ENCODE measurements around the gene RPS6KA3. TPM values are rescaled to one million over a fixed set of nuclear protein-coding genes. Genes with fewer than 3 reads are reported as not detected.

Gene RPS6KA3
- total RNA-seq, 1 experiment from 2014 or later = 35.0 TPM

DNA sequence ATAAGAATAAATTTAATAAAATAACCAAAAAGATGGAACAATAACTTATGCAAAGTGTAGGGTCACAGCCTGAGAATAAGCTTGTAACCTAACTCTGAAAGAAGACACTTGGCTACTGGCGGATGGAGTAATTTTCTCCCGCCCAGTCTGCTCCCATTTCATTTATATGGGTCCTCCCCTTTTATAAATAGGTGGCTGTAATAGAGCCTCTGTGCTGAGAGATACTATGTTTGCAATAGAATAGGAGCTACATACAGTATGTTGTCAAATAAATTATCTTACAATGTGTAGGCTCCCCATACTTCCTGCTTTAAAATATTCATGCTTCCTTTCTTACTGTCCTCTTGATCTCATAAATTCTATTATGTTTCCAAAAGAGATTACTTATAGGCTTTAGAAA, 28.2 kb upstream of the RPS6KA3 start:
- no peaks in the 10 kb centered on the region for H3K79me2 ChIP-seq (ENCODE audit: low read length)
- no peaks in the 10 kb centered on the region for H3K9me2 ChIP-seq (replicated peaks; ENCODE audit: insufficient read depth, low read length)
- H3K4me3 ChIP-seq (ENCODE audit: low read length) = no peak overlapping the region
- no peak overlapping the region for H2AFZ ChIP-seq (ENCODE audit: low read length)
- no peaks in the 10 kb centered on the region for H3K36me3 ChIP-seq (ENCODE audit: insufficient read depth, low read length)
- H3K27me3 ChIP-seq (ENCODE audit: low read length) = no peaks in the 10 kb centered on the region
- no peaks in the 10 kb centered on the region for H4K20me1 ChIP-seq (ENCODE audit: insufficient read depth, low read depth, low read length)
- no peak overlapping the region for H3K4me2 ChIP-seq (ENCODE audit: low read depth, low read length, poor library complexity, severe bottlenecking)
- H3K4me1 ChIP-seq (ENCODE audit: low read length) = no peaks in the 10 kb centered on the region
- no peak overlapping the region for H3K27ac ChIP-seq (ENCODE audit: low read length)
- H3K9ac ChIP-seq (ENCODE audit: low read length) = no peak overlapping the region
- no peaks in the 10 kb centered on the region for H3K9me3 ChIP-seq (ENCODE audit: low read length)
- no peak for DNase-seq

GRCh38 chrX:20294284-20294683, 27.6 kb upstream of the RPS6KA3 start:
- H3K9me3 ChIP-seq (ENCODE audit: low read length) = no peaks in the 10 kb centered on the region
- H4K20me1 ChIP-seq (ENCODE audit: insufficient read depth, low read depth, low read length) = no peaks in the 10 kb centered on the region
- H3K4me2 ChIP-seq (ENCODE audit: low read depth, low read length, poor library complexity, severe bottlenecking) = no peak overlapping the region
- no peaks in the 10 kb centered on the region for H3K36me3 ChIP-seq (ENCODE audit: insufficient read depth, low read length)
- H3K79me2 ChIP-seq (ENCODE audit: low read length) = no peaks in the 10 kb centered on the region
- H3K9ac ChIP-seq (ENCODE audit: low read length) = no peak overlapping the region
- no peaks in the 10 kb centered on the region for H3K27me3 ChIP-seq (ENCODE audit: low read length)
- H3K4me3 ChIP-seq (ENCODE audit: low read length) = no peak overlapping the region
- H3K27ac ChIP-seq (ENCODE audit: low read length) = no peak overlapping the region
- no peaks in the 10 kb centered on the region for H3K9me2 ChIP-seq (replicated peaks; ENCODE audit: insufficient read depth, low read length)
- no peak overlapping the region for H2AFZ ChIP-seq (ENCODE audit: low read length)
- H3K4me1 ChIP-seq (ENCODE audit: low read length) = no peaks in the 10 kb centered on the region
- DNase-seq = no peak

DNA sequence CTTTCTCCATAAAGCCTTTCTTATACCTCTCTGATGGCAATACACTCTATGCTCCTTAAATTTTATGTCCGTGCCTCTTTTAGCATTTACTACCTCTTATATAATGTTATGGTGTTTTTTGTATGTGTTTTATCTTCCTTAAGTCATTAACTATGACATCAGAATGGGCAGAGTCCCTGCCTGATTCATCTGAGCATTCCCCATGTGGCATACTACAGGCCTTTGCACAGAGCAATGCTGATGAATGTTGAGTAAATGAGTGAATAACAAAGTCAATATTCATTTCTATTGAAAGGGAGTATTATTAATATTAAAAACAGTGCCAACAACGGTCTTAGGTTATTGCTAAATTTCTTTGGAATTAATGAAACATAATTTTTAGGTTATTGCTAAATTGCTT, 18.8 kb upstream of the RPS6KA3 start:
- Histone ChIP-seq H3K27me3 (ENCODE audit: low read length) (no peaks in the 10 kb centered on the region), H3K9ac (ENCODE audit: low read length) (no peak overlapping the region), H3K36me3 (ENCODE audit: insufficient read depth, low read length) (no peaks in the 10 kb centered on the region), H3K4me1 (ENCODE audit: low read length) (no peaks in the 10 kb centered on the region), H3K4me2 (ENCODE audit: low read depth, low read length, poor library complexity, severe bottlenecking) (no peak overlapping the region), H3K4me3 (ENCODE audit: low read length) (no peak overlapping the region), H3K27ac (ENCODE audit: low read length) (no peak overlapping the region), H3K9me2 (replicated peaks; ENCODE audit: insufficient read depth, low read length) (no peaks in the 10 kb centered on the region), H4K20me1 (ENCODE audit: insufficient read depth, low read depth, low read length) (no peaks in the 10 kb centered on the region), H3K9me3 (ENCODE audit: low read length) (no peaks in the 10 kb centered on the region), H3K79me2 (ENCODE audit: low read length) (no peaks in the 10 kb centered on the region), H2AFZ (ENCODE audit: low read length) (no peak overlapping the region)
- no peak for DNase-seq

DNA sequence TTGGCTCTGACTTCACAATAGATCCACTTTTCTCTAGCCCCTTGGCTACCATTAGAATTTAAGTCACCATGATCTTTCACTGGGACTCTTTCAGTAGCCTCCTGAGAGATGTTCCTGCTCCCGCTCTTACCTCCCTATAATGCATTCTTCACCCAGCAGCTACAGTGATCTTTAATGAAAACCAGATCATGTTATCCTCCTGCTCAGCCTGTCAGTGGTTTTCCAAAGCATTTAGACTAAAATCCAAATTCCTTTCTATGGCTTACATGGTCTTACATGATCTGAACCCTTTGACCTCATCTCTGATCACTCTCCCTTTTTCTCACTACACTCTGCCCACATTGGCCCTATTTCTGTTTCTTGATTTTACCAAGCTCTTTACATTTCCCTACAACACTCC, 18.3 kb upstream of the RPS6KA3 start:
- no peak overlapping the region for H3K9ac ChIP-seq (ENCODE audit: low read length)
- H3K36me3 ChIP-seq (ENCODE audit: insufficient read depth, low read length) = no peaks in the 10 kb centered on the region
- H3K4me3 ChIP-seq (ENCODE audit: low read length) = no peak overlapping the region
- no peak overlapping the region for H3K4me2 ChIP-seq (ENCODE audit: low read depth, low read length, poor library complexity, severe bottlenecking)
- no peak overlapping the region for H2AFZ ChIP-seq (ENCODE audit: low read length)
- DNase-seq = no peak
- H3K27me3 ChIP-seq (ENCODE audit: low read length) = no peaks in the 10 kb centered on the region
- H3K79me2 ChIP-seq (ENCODE audit: low read length) = no peaks in the 10 kb centered on the region
- no peaks in the 10 kb centered on the region for H3K4me1 ChIP-seq (ENCODE audit: low read length)
- no peaks in the 10 kb centered on the region for H4K20me1 ChIP-seq (ENCODE audit: insufficient read depth, low read depth, low read length)
- no peaks in the 10 kb centered on the region for H3K9me2 ChIP-seq (replicated peaks; ENCODE audit: insufficient read depth, low read length)
- no peak overlapping the region for H3K27ac ChIP-seq (ENCODE audit: low read length)
- no peaks in the 10 kb centered on the region for H3K9me3 ChIP-seq (ENCODE audit: low read length)

GRCh38 chrX:20284444-20284843, 17.7 kb upstream of the RPS6KA3 start:
- no peak overlapping the region for H3K27ac ChIP-seq (ENCODE audit: low read length)
- H3K9ac ChIP-seq (ENCODE audit: low read length) = no peak overlapping the region
- no peak overlapping the region for H3K4me2 ChIP-seq (ENCODE audit: low read depth, low read length, poor library complexity, severe bottlenecking)
- no peaks in the 10 kb centered on the region for H4K20me1 ChIP-seq (ENCODE audit: insufficient read depth, low read depth, low read length)
- no peaks in the 10 kb centered on the region for H3K79me2 ChIP-seq (ENCODE audit: low read length)
- no peaks in the 10 kb centered on the region for H3K4me1 ChIP-seq (ENCODE audit: low read length)
- no peaks in the 10 kb centered on the region for H3K27me3 ChIP-seq (ENCODE audit: low read length)
- H3K9me2 ChIP-seq (replicated peaks; ENCODE audit: insufficient read depth, low read length) = no peaks in the 10 kb centered on the region
- H3K9me3 ChIP-seq (ENCODE audit: low read length) = no peaks in the 10 kb centered on the region
- DNase-seq = no peak
- H2AFZ ChIP-seq (ENCODE audit: low read length) = no peak overlapping the region
- no peaks in the 10 kb centered on the region for H3K36me3 ChIP-seq (ENCODE audit: insufficient read depth, low read length)
- no peak overlapping the region for H3K4me3 ChIP-seq (ENCODE audit: low read length)

- H3K4me2 ChIP-seq (ENCODE audit: low read depth, low read length, poor library complexity, severe bottlenecking) = no peak overlapping the region
- H4K20me1 ChIP-seq (ENCODE audit: insufficient read depth, low read depth, low read length) = no peaks in the 10 kb centered on the region
- no peaks in the 10 kb centered on the region for H3K9me3 ChIP-seq (ENCODE audit: low read length)
- DNase-seq = no peak
- H3K36me3 ChIP-seq (ENCODE audit: insufficient read depth, low read length) = no peaks in the 10 kb centered on the region
- no peak overlapping the region for H2AFZ ChIP-seq (ENCODE audit: low read length)
- no peaks in the 10 kb centered on the region for H3K27me3 ChIP-seq (ENCODE audit: low read length)
- no peaks in the 10 kb centered on the region for H3K9me2 ChIP-seq (replicated peaks; ENCODE audit: insufficient read depth, low read length)
- no peak overlapping the region for H3K27ac ChIP-seq (ENCODE audit: low read length)
- H3K4me3 ChIP-seq (ENCODE audit: low read length) = no peak overlapping the region
- H3K9ac ChIP-seq (ENCODE audit: low read length) = no peak overlapping the region
- no peaks in the 10 kb centered on the region for H3K79me2 ChIP-seq (ENCODE audit: low read length)
- no peaks in the 10 kb centered on the region for H3K4me1 ChIP-seq (ENCODE audit: low read length)
Measured at GRCh38 chrX:20280938-20281337, 14.2 kb upstream of the RPS6KA3 start.

DNA sequence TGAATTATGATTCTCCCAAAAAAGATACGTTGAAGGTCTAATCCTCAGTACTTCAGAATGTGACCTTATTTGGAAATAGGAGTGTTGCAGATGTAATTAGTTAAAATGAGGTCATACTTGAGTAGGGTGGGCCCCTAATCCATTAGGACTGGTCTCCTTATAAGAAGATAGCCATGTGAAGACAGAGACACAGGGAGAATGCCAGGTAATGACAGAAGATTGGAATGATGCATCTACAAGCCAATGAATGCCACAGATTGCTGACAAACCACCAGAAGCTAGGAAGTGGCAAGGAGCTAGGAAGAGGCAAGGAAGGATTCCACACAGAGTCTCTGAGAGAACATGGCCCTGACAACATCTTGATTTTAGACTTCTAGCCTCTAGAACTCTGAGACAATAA, 7.4 kb upstream of the RPS6KA3 start:
- Histone ChIP-seq H3K4me2 (ENCODE audit: low read depth, low read length, poor library complexity, severe bottlenecking) (no peak overlapping the region), H4K20me1 (ENCODE audit: insufficient read depth, low read depth, low read length) (no peaks in the 10 kb centered on the region), H2AFZ (ENCODE audit: low read length) (no peak overlapping the region), H3K9me2 (replicated peaks; ENCODE audit: insufficient read depth, low read length) (no peaks in the 10 kb centered on the region), H3K9me3 (ENCODE audit: low read length) (no peaks in the 10 kb centered on the region), H3K27me3 (ENCODE audit: low read length) (no peaks in the 10 kb centered on the region), H3K36me3 (ENCODE audit: insufficient read depth, low read length) (no peaks in the 10 kb centered on the region), H3K4me3 (ENCODE audit: low read length) (no peak overlapping the region), H3K79me2 (ENCODE audit: low read length) (no peaks in the 10 kb centered on the region), H3K9ac (ENCODE audit: low read length) (no peak overlapping the region), H3K27ac (ENCODE audit: low read length) (no peak overlapping the region), H3K4me1 (ENCODE audit: low read length) (no peaks in the 10 kb centered on the region)
- DNase-seq = no peak

- Histone ChIP-seq H3K4me1 (ENCODE audit: low read length) (peaks cover 7% of the 10 kb centered on the region), H3K4me2 (ENCODE audit: low read depth, low read length, poor library complexity, severe bottlenecking) (no peak overlapping the region), H3K27me3 (ENCODE audit: low read length) (no peaks in the 10 kb centered on the region), H4K20me1 (ENCODE audit: insufficient read depth, low read depth, low read length) (no peaks in the 10 kb centered on the region), H3K9me3 (ENCODE audit: low read length) (no peaks in the 10 kb centered on the region), H3K79me2 (ENCODE audit: low read length) (no peaks in the 10 kb centered on the region), H3K36me3 (ENCODE audit: insufficient read depth, low read length) (no peaks in the 10 kb centered on the region), H3K4me3 (ENCODE audit: low read length) (no peak overlapping the region), H3K27ac (ENCODE audit: low read length) (no peak overlapping the region), H2AFZ (ENCODE audit: low read length) (no peak overlapping the region), H3K9ac (ENCODE audit: low read length) (no peak overlapping the region), H3K9me2 (replicated peaks; ENCODE audit: insufficient read depth, low read length) (no peaks in the 10 kb centered on the region)
- no peak for DNase-seq
Measured at GRCh38 chrX:20271730-20272129, 5.0 kb upstream of the RPS6KA3 start.

GRCh38 chrX:20271186-20271585, 4.5 kb upstream of the RPS6KA3 start:
- no peak overlapping the region for H3K27ac ChIP-seq (ENCODE audit: low read length)
- H3K4me1 ChIP-seq (ENCODE audit: low read length) = peaks cover 7% of the 10 kb centered on the region
- no peak overlapping the region for H3K4me2 ChIP-seq (ENCODE audit: low read depth, low read length, poor library complexity, severe bottlenecking)
- H3K36me3 ChIP-seq (ENCODE audit: insufficient read depth, low read length) = no peaks in the 10 kb centered on the region
- H3K4me3 ChIP-seq (ENCODE audit: low read length) = no peak overlapping the region
- H4K20me1 ChIP-seq (ENCODE audit: insufficient read depth, low read depth, low read length) = no peaks in the 10 kb centered on the region
- peaks cover 2% of the 10 kb centered on the region for H3K79me2 ChIP-seq (ENCODE audit: low read length)
- H2AFZ ChIP-seq (ENCODE audit: low read length) = no peak overlapping the region
- H3K9ac ChIP-seq (ENCODE audit: low read length) = no peak overlapping the region
- no peak for DNase-seq
- H3K9me3 ChIP-seq (ENCODE audit: low read length) = no peaks in the 10 kb centered on the region
- no peaks in the 10 kb centered on the region for H3K27me3 ChIP-seq (ENCODE audit: low read length)
- no peaks in the 10 kb centered on the region for H3K9me2 ChIP-seq (replicated peaks; ENCODE audit: insufficient read depth, low read length)
